Occipital lobe (tissue), 2 donors: ENCODE results near the gene TACC3. TPM values are rescaled to one million over a fixed set of nuclear protein-coding genes. Genes with fewer than 3 reads are reported as not detected.

Experiments used
- DNase-seq: peaks from one replicate; lab custom pipeline; 2025; lab: John Stamatoyannopoulos, UW
- total RNA-seq: library from RNA; depleted of rRNA; stranded (reverse); fragments of >200 nt; gene quantifications from one replicate; pipeline ENCODE4 v1.2.3, GENCODE V29; 2014

Gene TACC3
- total RNA-seq, 1 donor from 2014 or later, result 1.6 TPM

- DNase-seq, result no peak
Measured at GRCh38 chr4:1759170-1759817, 38.0 kb downstream of the TACC3 start.

GRCh38 chr4:1759818-1760223 lies 38.5 kb downstream of the TACC3 start:
- no peak for DNase-seq

GRCh38 chr4:1760521-1761071 lies 39.3 kb downstream of the TACC3 start:
- no peak for DNase-seq

- no peak for DNase-seq
Measured at GRCh38 chr4:1761130-1761689, 39.9 kb downstream of the TACC3 start.

- no peak for DNase-seq
Measured at GRCh38 chr4:1762264-1763010, 41.1 kb downstream of the TACC3 start.

- DNase-seq, result no peak
Measured at GRCh38 chr4:1763070-1763549, 41.8 kb downstream of the TACC3 start.

- DNase-seq, result no peak
Measured at GRCh38 chr4:1763550-1764080, 42.3 kb downstream of the TACC3 start.

- DNase-seq, result no peak
Measured at GRCh38 chr4:1764670-1765069, 43.3 kb downstream of the TACC3 start.

- no peak for DNase-seq
Measured at GRCh38 chr4:1765409-1766072, 44.2 kb downstream of the TACC3 start.

GRCh38 chr4:1766106-1767060 lies 45.1 kb downstream of the TACC3 start:
- no peak for DNase-seq

- DNase-seq, result no peak
Measured at GRCh38 chr4:1767061-1767769, 45.9 kb downstream of the TACC3 start.

GRCh38 chr4:1767770-1768366 lies 46.5 kb downstream of the TACC3 start:
- no peak for DNase-seq

- no peak for DNase-seq
Measured at GRCh38 chr4:1768367-1769034, 47.2 kb downstream of the TACC3 start.

GRCh38 chr4:1769692-1770091 lies 48.4 kb downstream of the TACC3 start:
- DNase-seq, result no peak

GRCh38 chr4:1770245-1770644 lies 48.9 kb downstream of the TACC3 start:
- no peak for DNase-seq

GRCh38 chr4:1770791-1771231 lies 49.5 kb downstream of the TACC3 start:
- DNase-seq, result no peak

- no peak for DNase-seq
Measured at GRCh38 chr4:1771555-1772305, 50.4 kb downstream of the TACC3 start.
